Bronchial epithelial cell (primary cell): Measurements from ENCODE around the gene TPH1. TPM values are rescaled to one million over a fixed set of nuclear protein-coding genes. Genes with fewer than 3 reads are reported as not detected.
"Not testable (repeated sequence)": the region's sequence is repeated elsewhere in the genome, so short reads cannot be mapped to it uniquely, and the experiment has no call there.

Experiments
- DNase-seq: peaks from one replicate; pipeline ENCODE4 v3.0.0-alpha.2; 2010; ENCODE audit warnings: low read depth
- FAIRE-seq: peaks from 2 replicates; lab custom pipeline; 2011; peaks lifted over from hg19 to GRCh38; lab: Jason Lieb, UNC
- H3K27me3 ChIP-seq: 2 replicates; pipeline ENCODE4 v1.5.1; 2011; ENCODE audit warnings: low read length; ENCODE audit not compliant: control insufficient read depth, insufficient read depth
- H3K36me3 ChIP-seq: 2 replicates; pipeline ENCODE4 v1.5.1; 2011; ENCODE audit warnings: low read length; ENCODE audit not compliant: control insufficient read depth, insufficient read depth
- H3K4me3 ChIP-seq: 2 replicates; pipeline ENCODE4 v1.5.1; 2011; ENCODE audit warnings: mild to moderate bottlenecking, low read depth, low read length, control low read depth
- total RNA-seq: library from RNA; depleted of rRNA; stranded (reverse); fragments of >200 nt; gene quantifications from 2 replicates; pipeline ENCODE4 v1.2.1, GENCODE V29; 2014
- TF ChIP-seq, protein P1 (sequence below): IDR thresholded peaks from 2 replicates; pipeline ENCODE4 v1.5.1; 2011; ENCODE audit warnings: mild to moderate bottlenecking, moderate library complexity, low read length, control low read depth, inconsistent platforms; ENCODE audit not compliant: insufficient read depth, severe bottlenecking

TPH1 gene
- total RNA-seq, 1 donor from 2014 or later = under 0.01 TPM

DNA sequence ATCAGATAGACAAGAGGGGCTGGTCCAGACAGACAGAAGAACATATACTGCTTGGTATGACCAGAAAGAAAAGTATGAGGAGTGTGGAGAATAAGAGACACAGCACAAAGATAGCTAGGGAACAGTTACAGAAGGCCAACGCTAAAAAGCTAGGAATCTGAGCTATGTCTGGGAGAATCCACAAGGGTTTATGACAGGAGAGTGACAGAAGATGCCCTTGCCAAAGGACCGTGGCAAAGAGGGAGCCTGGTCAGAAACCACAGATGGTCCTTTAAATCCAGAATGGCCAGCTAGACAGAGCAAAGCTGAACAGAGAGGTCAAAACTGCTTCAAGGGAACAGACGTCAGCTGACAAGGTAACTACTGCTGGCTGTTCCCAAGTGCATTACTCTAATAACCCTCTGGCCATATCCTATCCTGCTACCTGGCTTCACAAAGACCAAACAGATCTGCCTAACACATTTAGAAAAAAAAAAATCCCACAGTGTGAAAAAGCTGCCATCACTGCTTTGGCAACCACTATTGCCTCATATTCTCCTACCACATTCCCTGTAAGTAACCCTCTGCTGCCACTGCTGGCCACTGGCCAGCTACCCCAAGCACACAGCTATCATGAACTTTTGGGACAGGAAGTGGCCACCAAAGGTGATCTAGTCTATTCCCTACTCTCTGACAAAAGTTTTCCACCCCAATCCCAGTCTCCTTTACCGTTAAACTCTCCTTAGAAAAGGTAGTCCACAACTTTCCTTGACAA is 40.5 kb downstream of the TPH1 start:
- H3K4me3 ChIP-seq = no peak overlapping the region
- H3K27me3 ChIP-seq = no peaks in the 10 kb centered on the region
- H3K36me3 ChIP-seq = peaks cover 6% of the 10 kb centered on the region
- DNase-seq (no peak), FAIRE-seq (no peak)
- TF ChIP-seq, protein P1, sequence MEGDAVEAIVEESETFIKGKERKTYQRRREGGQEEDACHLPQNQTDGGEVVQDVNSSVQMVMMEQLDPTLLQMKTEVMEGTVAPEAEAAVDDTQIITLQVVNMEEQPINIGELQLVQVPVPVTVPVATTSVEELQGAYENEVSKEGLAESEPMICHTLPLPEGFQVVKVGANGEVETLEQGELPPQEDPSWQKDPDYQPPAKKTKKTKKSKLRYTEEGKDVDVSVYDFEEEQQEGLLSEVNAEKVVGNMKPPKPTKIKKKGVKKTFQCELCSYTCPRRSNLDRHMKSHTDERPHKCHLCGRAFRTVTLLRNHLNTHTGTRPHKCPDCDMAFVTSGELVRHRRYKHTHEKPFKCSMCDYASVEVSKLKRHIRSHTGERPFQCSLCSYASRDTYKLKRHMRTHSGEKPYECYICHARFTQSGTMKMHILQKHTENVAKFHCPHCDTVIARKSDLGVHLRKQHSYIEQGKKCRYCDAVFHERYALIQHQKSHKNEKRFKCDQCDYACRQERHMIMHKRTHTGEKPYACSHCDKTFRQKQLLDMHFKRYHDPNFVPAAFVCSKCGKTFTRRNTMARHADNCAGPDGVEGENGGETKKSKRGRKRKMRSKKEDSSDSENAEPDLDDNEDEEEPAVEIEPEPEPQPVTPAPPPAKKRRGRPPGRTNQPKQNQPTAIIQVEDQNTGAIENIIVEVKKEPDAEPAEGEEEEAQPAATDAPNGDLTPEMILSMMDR = no peak

DNA sequence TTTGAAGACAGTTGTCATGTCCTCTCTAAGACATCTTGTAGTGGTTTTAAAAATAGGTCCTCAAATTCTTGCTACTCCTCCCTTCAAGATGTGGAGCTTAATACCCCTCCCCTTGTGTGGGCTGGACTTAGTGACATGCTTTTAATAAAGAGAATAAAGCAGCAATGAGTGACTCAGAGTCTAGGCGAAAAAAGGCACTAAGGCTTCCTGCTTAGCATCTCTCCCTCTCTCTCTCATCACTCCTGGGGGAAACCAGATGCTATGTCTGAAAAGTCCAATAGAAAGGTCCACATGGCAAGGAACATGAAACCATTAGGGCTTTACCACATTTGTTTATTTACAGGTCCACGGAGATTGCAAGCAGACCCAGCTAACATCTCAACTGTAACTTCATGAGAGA is 44.9 kb downstream of the TPH1 start:
- FAIRE-seq (no peak), DNase-seq (no peak)
- Histone ChIP-seq H3K27me3 (no peaks in the 10 kb centered on the region), H3K36me3 (peaks cover 6% of the 10 kb centered on the region), H3K4me3 (no peak overlapping the region)
- TF ChIP-seq, protein P1 = no peak

DNA sequence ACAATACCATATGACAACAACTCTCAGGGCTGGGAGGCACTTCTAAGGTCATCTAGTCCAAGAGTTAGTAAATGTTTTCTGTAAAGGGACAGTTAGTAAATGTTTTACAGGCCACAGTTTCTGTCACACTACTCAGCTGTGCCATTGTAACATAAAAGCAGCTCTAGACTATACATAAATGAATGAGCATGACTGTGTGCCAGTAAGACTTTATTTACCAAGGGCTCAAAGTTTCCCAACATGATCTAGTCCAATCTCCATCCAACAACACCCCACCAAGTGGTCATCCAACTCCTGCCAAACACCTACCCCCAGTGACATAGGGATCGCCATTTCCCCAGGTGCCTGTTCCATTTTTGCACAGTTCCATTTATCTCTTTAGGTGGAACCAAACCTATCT is 45.3 kb downstream of the TPH1 start:
- H3K4me3 ChIP-seq = no peak overlapping the region
- TF ChIP-seq, protein P1 = no peak
- DNase-seq = no peak
- H3K27me3 ChIP-seq = no peaks in the 10 kb centered on the region
- peaks cover 6% of the 10 kb centered on the region for H3K36me3 ChIP-seq
- no peak for FAIRE-seq

DNA sequence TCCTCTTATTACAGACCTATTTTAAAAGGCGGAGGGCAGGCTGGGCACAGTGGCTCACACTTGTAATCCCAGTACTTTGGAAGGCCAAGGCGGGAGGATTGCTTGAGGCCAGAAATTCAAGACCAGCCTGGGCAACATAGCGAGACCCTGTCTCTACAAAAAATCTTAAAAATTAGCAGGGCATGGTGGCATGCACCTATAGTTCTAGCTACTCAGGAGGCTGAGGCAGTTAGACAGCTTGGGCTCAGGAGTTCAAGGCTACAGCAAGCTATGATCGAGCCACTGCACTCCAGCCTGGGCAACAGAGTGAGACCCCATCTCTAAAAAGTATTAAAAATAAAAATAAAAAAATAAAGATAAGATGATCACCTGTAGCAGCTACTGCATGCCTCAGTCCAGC is 45.9 kb downstream of the TPH1 start:
- H3K36me3 ChIP-seq, FAIRE-seq: not testable (repeated sequence)

More for the DNA sequence above, 45.9 kb downstream of the TPH1 start:
- H3K27me3 ChIP-seq, DNase-seq, H3K4me3 ChIP-seq: not testable (repeated sequence)

Other genes starting within 250 kb of the TPH1 start
- gene SERGEF, start 33.2 kb downstream of the TPH1 start, total RNA-seq = 29.2 and 31.1 TPM in 2 replicates
- gene SAAL1, start 59.8 kb upstream of the TPH1 start, total RNA-seq = 10.6 and 15.8 TPM in 2 replicates
- 0.13 TPM in 1 of 2 replicates, not detected in the other for gene MRGPRX3, start 86.3 kb upstream of the TPH1 start, total RNA-seq
- not detected in 2 replicates for gene MRGPRX4, start 126.6 kb upstream of the TPH1 start, total RNA-seq
- not detected in 2 replicates for gene SAA4, start 190.5 kb upstream of the TPH1 start, total RNA-seq
- 1.9 TPM in 1 of 2 replicates, not detected in the other for gene SAA2, start 202.4 kb upstream of the TPH1 start, total RNA-seq
- 1.6 and 4.7 TPM in 2 replicates for gene SAA1, start 220.0 kb upstream of the TPH1 start, total RNA-seq